H1 (cell line): ENCODE data around the gene PANK3. TPM values are rescaled to one million over a fixed set of nuclear protein-coding genes. Genes with fewer than 3 reads are reported as not detected.

Experiments used
- CHD7 ChIP-seq: fragments of 300-600 bp; sonication (generic); IDR thresholded peaks from 2 replicates; pipeline ENCODE4 v1.7.1; 2012; ENCODE audit warnings: low read length, moderate library complexity, mild to moderate bottlenecking, inconsistent platforms; ENCODE audit not compliant: insufficient replicate concordance
- FOSL1 ChIP-seq: IDR thresholded peaks from 2 replicates; pipeline ENCODE4 v1.6.1; 2011; ENCODE audit warnings: mild to moderate bottlenecking, low read depth, low read length, moderate library complexity; ENCODE audit not compliant: insufficient read depth
- GABPA ChIP-seq: IDR thresholded peaks from 2 replicates; pipeline ENCODE4 v1.6.1; 2011; ENCODE audit warnings: mild to moderate bottlenecking, low read length, moderate library complexity, borderline replicate concordance; ENCODE audit not compliant: insufficient read depth
- KDM5A ChIP-seq: fragments of 200-600 bp; IDR thresholded peaks from 2 replicates; pipeline ENCODE4 v1.7.1; 2012; ENCODE audit warnings: mild to moderate bottlenecking, low read length, inconsistent platforms, mixed read lengths
- POLR2AphosphoS5 ChIP-seq: IDR thresholded peaks from 2 replicates; pipeline ENCODE4 v1.6.1; 2011; ENCODE audit warnings: low read depth, low read length
- RAD21 ChIP-seq, 2 experiments: IDR thresholded peaks in 1 of 2; conservative IDR thresholded peaks in 1 of 2; 2 replicates each; pipeline ENCODE4 v1.6.1; 2011; ENCODE audit warnings: low read depth in 2 of 2, low read length in 2 of 2, improper control_type of control experiment in 1 of 2, inconsistent platforms in 1 of 2, mild to moderate bottlenecking in 1 of 2, moderate library complexity in 1 of 2
- SIN3A ChIP-seq, 2 experiments: IDR thresholded peaks in 1 of 2; conservative IDR thresholded peaks in 1 of 2; 2 replicates each; pipeline ENCODE4 v1.6.1; 2011 to 2012; ENCODE audit warnings: low read length in 2 of 2, improper control_type of control experiment in 1 of 2, low read depth in 1 of 2, mild to moderate bottlenecking in 1 of 2
- TAF1 ChIP-seq: IDR thresholded peaks from 2 replicates; pipeline ENCODE4 v1.6.1; 2011; ENCODE audit warnings: mild to moderate bottlenecking, low read depth, low read length
- polyA plus RNA-seq, 7 experiments: library from polyadenylated mRNA; depleted of rRNA in 3 of 7; stranded (reverse) in 5 of 7; unstranded in 2 of 7; fragments of >200 nt in 5 of 7; fragments of 200-250 nt in 2 of 7; gene quantifications; 1 replicate in 5 of 7; 2 replicates in 1 of 7; 4 replicates in 1 of 7; pipeline versions ENCODE4 v1.2.1 to v1.2.3, GENCODE V29; 2011 to 2013; ENCODE audit warnings: missing spikeins in 2 of 7, mixed read lengths in 2 of 7
- total RNA-seq: library from RNA; stranded (reverse); fragmentation: NEBNext Ultra II Directional; extraction: Animal tissue kit (Norgen Biotek cat#: 25700); gene quantifications from 2 replicates; pipeline ENCODE4 v1.2.1, GENCODE V29; 2021

Gene PANK3
- total and polyA plus RNA-seq, 2 of the 8 experiments (the other 6 are each of a cell fraction or from before 2014, with no cell fraction given) = 8.6 to 101 TPM

- TF ChIP-seq CHD7 (no peak), FOSL1 (no peak), RAD21 (IDR thresholded peaks at IDR 0.05 in 1 of 2, conservative IDR thresholded peaks at IDR 0.05 in 1 of 2; ENCODE audit: low read depth in 2 of 2, low read length in 2 of 2) (no peak), GABPA (no peak), SIN3A (conservative IDR thresholded peaks at IDR 0.05 in 1 of 2, IDR thresholded peaks at IDR 0.05 in 1 of 2; ENCODE audit: low read depth in 1 of 2, low read length in 2 of 2) (no peak), POLR2AphosphoS5 (no peak), TAF1 (no peak), KDM5A (no peak)
Measured at GRCh38 chr5:168575391-168576372, 3.5 kb downstream of the PANK3 start (continued).
